ENCODE results near the gene ITM2B. TPM values are rescaled to one million over a fixed set of nuclear protein-coding genes. Genes with fewer than 3 reads are reported as not detected.

Gene ITM2B
- 100 to 1,000 TPM; 330 to 351 TPM for total RNA-seq
- polyA plus RNA-seq (ENCODE audit: insufficient read depth, low read depth, low replicate concordance): 588 TPM
- long read RNA-seq, donor 1, full-length matches to known transcripts: 336 of 488 reads
- long read RNA-seq, donor 1, partial matches to known transcripts: 152 of 488 reads
- long read RNA-seq, donor 1, other reads (novel, unspliced or antisense): 0 of 488 reads
- long read RNA-seq, donor 2, full-length matches to known transcripts: 229 of 457 reads
- long read RNA-seq, donor 2, partial matches to known transcripts: 223 of 457 reads
- long read RNA-seq, donor 2, other reads (novel, unspliced or antisense): 5 of 457 reads

DNA sequence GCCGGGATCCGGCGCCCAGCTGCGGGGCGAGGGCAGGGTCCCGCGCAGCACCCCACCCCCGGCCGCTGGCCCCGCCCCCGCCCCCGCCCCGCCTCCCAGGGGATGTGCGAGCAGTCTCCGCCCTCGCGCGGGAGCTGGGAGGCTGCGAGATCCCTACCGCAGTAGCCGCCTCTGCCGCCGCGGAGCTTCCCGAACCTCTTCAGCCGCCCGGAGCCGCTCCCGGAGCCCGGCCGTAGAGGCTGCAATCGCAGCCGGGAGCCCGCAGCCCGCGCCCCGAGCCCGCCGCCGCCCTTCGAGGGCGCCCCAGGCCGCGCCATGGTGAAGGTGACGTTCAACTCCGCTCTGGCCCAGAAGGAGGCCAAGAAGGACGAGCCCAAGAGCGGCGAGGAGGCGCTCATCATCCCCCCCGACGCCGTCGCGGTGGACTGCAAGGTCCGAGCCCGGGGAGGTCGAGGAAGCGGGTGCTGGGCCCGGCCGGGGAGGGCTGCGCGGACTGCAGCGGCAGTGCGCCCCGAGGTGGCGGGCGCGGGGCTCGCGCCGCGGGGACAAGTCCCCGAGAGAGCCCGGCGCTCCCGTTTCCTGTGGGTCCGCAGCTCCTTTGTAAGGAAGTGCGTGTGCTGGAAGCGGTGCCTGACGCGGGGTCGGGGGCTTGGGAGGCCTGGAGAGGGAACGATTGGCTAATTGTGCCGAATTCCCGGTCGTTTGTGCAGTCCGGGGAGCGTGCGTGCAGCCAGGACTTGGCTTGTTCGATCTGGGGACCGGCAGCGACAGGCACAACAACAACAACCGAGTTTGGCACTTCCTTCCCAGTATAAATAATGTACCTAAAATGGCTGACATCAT is at the start of gene ITM2B:
Gene ITM2B (plus strand): TSS at position 161 of the 843 bp plus-strand sequence. CDS start 155 bp downstream, at position 316.
- intact Hi-C loops (cut with DNase I; ENCODE audit: low total_unique reads): no loop called here
- 0% methylated on average over 31 to 74 of the region's 94 CpGs for WGBS, 2 donors
- Histone ChIP-seq H3K27me3 (no peaks in the 10 kb centered on the region), H3K4me1 (peaks cover 23% of the 10 kb centered on the region), H3K36me3 (ENCODE audit: low read depth, missing control alignments) (no peaks in the 10 kb centered on the region), H3K9me3 (no peaks in the 10 kb centered on the region), H3K4me3 (peak within 1 kb of the TSS; percentile 98 to 100), H3K27ac (peak within 1 kb of the TSS; percentile 100)
- peak; percentile 85 for DNase-seq
- TF ChIP-seq, protein P1, sequence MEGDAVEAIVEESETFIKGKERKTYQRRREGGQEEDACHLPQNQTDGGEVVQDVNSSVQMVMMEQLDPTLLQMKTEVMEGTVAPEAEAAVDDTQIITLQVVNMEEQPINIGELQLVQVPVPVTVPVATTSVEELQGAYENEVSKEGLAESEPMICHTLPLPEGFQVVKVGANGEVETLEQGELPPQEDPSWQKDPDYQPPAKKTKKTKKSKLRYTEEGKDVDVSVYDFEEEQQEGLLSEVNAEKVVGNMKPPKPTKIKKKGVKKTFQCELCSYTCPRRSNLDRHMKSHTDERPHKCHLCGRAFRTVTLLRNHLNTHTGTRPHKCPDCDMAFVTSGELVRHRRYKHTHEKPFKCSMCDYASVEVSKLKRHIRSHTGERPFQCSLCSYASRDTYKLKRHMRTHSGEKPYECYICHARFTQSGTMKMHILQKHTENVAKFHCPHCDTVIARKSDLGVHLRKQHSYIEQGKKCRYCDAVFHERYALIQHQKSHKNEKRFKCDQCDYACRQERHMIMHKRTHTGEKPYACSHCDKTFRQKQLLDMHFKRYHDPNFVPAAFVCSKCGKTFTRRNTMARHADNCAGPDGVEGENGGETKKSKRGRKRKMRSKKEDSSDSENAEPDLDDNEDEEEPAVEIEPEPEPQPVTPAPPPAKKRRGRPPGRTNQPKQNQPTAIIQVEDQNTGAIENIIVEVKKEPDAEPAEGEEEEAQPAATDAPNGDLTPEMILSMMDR (IDR thresholded peaks at IDR 0.05): peak; percentile 11 to 32 (median 22)
- TF ChIP-seq POLR2A (IDR thresholded peaks at IDR 0.05): no peak

- H3K9me3 ChIP-seq: no peaks in the 10 kb centered on the region
- no peak overlapping the region for H3K4me3 ChIP-seq
- H3K27me3 ChIP-seq: no peaks in the 10 kb centered on the region
- intact Hi-C loops (cut with DNase I; ENCODE audit: low total_unique reads): no loop called here
- DNase-seq: no peak
- no peaks in the 10 kb centered on the region for H3K4me1 ChIP-seq
- no peaks in the 10 kb centered on the region for H3K36me3 ChIP-seq (ENCODE audit: low read depth, missing control alignments)
- WGBS, 2 donors: 79% methylated on average over 4 of the region's 4 CpGs
- no peak for TF ChIP-seq POLR2A (IDR thresholded peaks at IDR 0.05)
- TF ChIP-seq, protein P1 (IDR thresholded peaks at IDR 0.05): no peak
- no peak overlapping the region for H3K27ac ChIP-seq
These were observed 48.7 kb upstream of the ITM2B start for GRCh38 chr13:48184260-48184659.

GRCh38 chr13:48185018-48185417 is 48.0 kb upstream of the ITM2B start:
- Histone ChIP-seq H3K27me3 (no peaks in the 10 kb centered on the region), H3K36me3 (ENCODE audit: low read depth, missing control alignments) (no peaks in the 10 kb centered on the region), H3K4me1 (no peaks in the 10 kb centered on the region), H3K9me3 (no peaks in the 10 kb centered on the region), H3K4me3 (no peak overlapping the region), H3K27ac (no peak overlapping the region)
- intact Hi-C loops (cut with DNase I; ENCODE audit: low total_unique reads): no loop called here
- no peak for TF ChIP-seq POLR2A (IDR thresholded peaks at IDR 0.05)
- TF ChIP-seq, protein P1 (IDR thresholded peaks at IDR 0.05): no peak
- DNase-seq: no peak

- H3K9me3 ChIP-seq: no peaks in the 10 kb centered on the region
- 100% methylated on average over 1 of the region's 1 CpG for WGBS, 2 donors
- TF ChIP-seq POLR2A (IDR thresholded peaks at IDR 0.05): no peak
- TF ChIP-seq, protein P1 (IDR thresholded peaks at IDR 0.05): no peak
- H3K4me1 ChIP-seq: no peaks in the 10 kb centered on the region
- no peak for DNase-seq
- intact Hi-C loops (cut with DNase I; ENCODE audit: low total_unique reads): no loop called here
- H3K4me3 ChIP-seq: no peak overlapping the region
- H3K27ac ChIP-seq: no peak overlapping the region
- no peaks in the 10 kb centered on the region for H3K27me3 ChIP-seq
- no peaks in the 10 kb centered on the region for H3K36me3 ChIP-seq (ENCODE audit: low read depth, missing control alignments)
These were observed 46.3 kb upstream of the ITM2B start for GRCh38 chr13:48186722-48187121.
